DND-41 (cell line): ENCODE measurements around the gene TAF5L.

Source experiments
- ATAC-seq: fragments of 200-7000 bp; cut with Tn5 transposase; 3 replicates; pipeline ENCODE4 v1.9.1; 2021; ENCODE audit warnings: low read depth; ENCODE audit not compliant: insufficient read depth
- DNase-seq: peaks from one replicate; pipeline ENCODE4 v3.0.0-alpha.2; 2020
- H2AFZ ChIP-seq: 2 replicates; pipeline ENCODE4 v1.6.0; 2012; ENCODE audit warnings: low read depth, low read length
- H3K27ac ChIP-seq: 2 replicates; pipeline ENCODE4 v1.5.1; 2012; ENCODE audit warnings: low read length, inconsistent platforms
- H3K27me3 ChIP-seq: fragments of 200-600 bp; sonication (generic); 2 replicates; pipeline ENCODE4 v1.6.0; 2012; ENCODE audit warnings: low read length, mild to moderate bottlenecking, inconsistent platforms; ENCODE audit not compliant: insufficient read depth, poor library complexity
- H3K36me3 ChIP-seq: 2 replicates; pipeline ENCODE4 v1.5.1; 2012; ENCODE audit warnings: low read length, inconsistent platforms; ENCODE audit not compliant: insufficient read depth
- H3K4me1 ChIP-seq: 2 replicates; pipeline ENCODE4 v1.5.1; 2012; ENCODE audit warnings: mild to moderate bottlenecking, low read length; ENCODE audit not compliant: insufficient read depth
- H3K4me2 ChIP-seq: 2 replicates; pipeline ENCODE4 v1.6.0; 2012; ENCODE audit warnings: mild to moderate bottlenecking, moderate library complexity, low read length, inconsistent platforms; ENCODE audit not compliant: insufficient read depth
- H3K4me3 ChIP-seq, 2 experiments: fragments of 200-600 bp in 1 of 2; shearing (Covaris generic) in 1 of 2; 2 replicates each; pipeline ENCODE4 v1.5.1; 2012 to 2016; ENCODE audit warnings: inconsistent platforms in 2 of 2, low read length in 2 of 2, mild to moderate bottlenecking in 2 of 2, low read depth in 1 of 2, moderate library complexity in 1 of 2
- H3K79me2 ChIP-seq: 2 replicates; pipeline ENCODE4 v1.6.0; 2012; ENCODE audit warnings: low read length, inconsistent platforms; ENCODE audit not compliant: insufficient read depth
- H3K9ac ChIP-seq: 2 replicates; pipeline ENCODE4 v1.6.0; 2012; ENCODE audit warnings: low read depth, mild to moderate bottlenecking, inconsistent platforms, low read length, moderate library complexity
- H3K9me3 ChIP-seq: 2 replicates; pipeline ENCODE4 v1.5.1; 2012; ENCODE audit warnings: low read length, moderate library complexity, mild to moderate bottlenecking, inconsistent platforms; ENCODE audit not compliant: insufficient read depth, severe bottlenecking
- H4K20me1 ChIP-seq: 2 replicates; pipeline ENCODE4 v1.6.0; 2012; ENCODE audit warnings: low read length; ENCODE audit not compliant: insufficient read depth
- EZH2 ChIP-seq: IDR thresholded peaks from 3 replicates; pipeline ENCODE4 v1.6.1; 2012; ENCODE audit warnings: borderline replicate concordance, low read depth, mild to moderate bottlenecking, moderate library complexity, low read length, inconsistent platforms; ENCODE audit not compliant: severe bottlenecking
- TF ChIP-seq, protein P1 (sequence below): IDR thresholded peaks from 2 replicates; pipeline ENCODE4 v1.5.1; 2012; ENCODE audit warnings: borderline replicate concordance, low read length, moderate library complexity, mild to moderate bottlenecking; ENCODE audit not compliant: poor library complexity, severe bottlenecking; ENCODE audit errors: extremely low read depth

TAF5L gene

DNA sequence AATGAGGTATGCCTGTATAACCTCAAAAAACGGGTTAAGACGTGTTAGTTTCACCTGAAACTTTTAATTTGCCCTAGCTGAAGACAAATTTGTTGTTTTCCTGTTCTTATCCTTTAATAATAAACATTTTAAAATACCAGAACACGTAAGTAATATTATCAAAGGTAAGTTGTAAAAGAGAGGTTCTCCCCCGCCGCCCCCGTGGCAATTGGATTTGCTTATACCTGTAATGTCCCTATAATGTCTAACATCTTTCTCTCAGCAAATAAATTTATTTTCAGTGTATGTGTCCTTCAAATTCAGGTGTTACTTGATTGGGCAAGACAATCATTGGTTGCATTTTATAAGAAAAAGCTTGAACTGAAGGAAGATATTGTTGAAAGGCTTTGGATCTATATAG, 6.0 kb upstream of the TAF5L start:
- TF ChIP-seq, protein P1, sequence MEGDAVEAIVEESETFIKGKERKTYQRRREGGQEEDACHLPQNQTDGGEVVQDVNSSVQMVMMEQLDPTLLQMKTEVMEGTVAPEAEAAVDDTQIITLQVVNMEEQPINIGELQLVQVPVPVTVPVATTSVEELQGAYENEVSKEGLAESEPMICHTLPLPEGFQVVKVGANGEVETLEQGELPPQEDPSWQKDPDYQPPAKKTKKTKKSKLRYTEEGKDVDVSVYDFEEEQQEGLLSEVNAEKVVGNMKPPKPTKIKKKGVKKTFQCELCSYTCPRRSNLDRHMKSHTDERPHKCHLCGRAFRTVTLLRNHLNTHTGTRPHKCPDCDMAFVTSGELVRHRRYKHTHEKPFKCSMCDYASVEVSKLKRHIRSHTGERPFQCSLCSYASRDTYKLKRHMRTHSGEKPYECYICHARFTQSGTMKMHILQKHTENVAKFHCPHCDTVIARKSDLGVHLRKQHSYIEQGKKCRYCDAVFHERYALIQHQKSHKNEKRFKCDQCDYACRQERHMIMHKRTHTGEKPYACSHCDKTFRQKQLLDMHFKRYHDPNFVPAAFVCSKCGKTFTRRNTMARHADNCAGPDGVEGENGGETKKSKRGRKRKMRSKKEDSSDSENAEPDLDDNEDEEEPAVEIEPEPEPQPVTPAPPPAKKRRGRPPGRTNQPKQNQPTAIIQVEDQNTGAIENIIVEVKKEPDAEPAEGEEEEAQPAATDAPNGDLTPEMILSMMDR, result no peak
- no peak for TF ChIP-seq EZH2
- peaks cover 97% of the 10 kb centered on the region for H3K79me2 ChIP-seq
- no peak overlapping the region for H3K27ac ChIP-seq
- H3K4me2 ChIP-seq, result no peak overlapping the region
- no peaks in the 10 kb centered on the region for H3K27me3 ChIP-seq
- H3K9ac ChIP-seq, result no peak overlapping the region
- H4K20me1 ChIP-seq, result peaks cover 28% of the 10 kb centered on the region; the same call in 1 of the 2 replicates
- no peaks in the 10 kb centered on the region for H3K9me3 ChIP-seq
- peaks cover 69% of the 10 kb centered on the region for H3K36me3 ChIP-seq
- peaks cover 22% of the 10 kb centered on the region for H3K4me1 ChIP-seq
- DNase-seq (no peak), ATAC-seq (no peak)
- no peak overlapping the region for H3K4me3 ChIP-seq
- no peak overlapping the region for H2AFZ ChIP-seq

DNA sequence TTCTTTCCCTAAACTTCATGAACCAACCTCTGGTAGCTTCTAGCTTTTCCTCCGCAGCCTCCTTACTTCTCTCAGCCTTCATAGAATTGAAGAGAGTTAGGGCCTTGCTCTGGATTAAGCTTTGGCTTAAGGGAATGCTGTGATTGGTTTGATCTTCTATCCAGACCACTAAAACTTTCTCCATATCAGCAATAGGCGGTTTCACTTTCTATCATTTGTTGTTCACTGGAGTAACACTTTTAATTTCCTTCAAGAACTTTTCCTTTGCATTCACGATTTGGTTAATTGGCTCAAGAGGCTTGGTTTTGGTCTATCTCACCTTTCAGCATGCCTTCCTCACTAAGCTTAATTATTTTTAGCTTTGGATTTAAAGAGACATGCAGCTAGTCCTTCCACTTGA, 5.2 kb upstream of the TAF5L start:
- Histone ChIP-seq H3K4me2 (no peak overlapping the region), H2AFZ (no peak overlapping the region), H3K27me3 (no peaks in the 10 kb centered on the region), H3K36me3 (peaks cover 61% of the 10 kb centered on the region), H4K20me1 (peaks cover 24% of the 10 kb centered on the region; the same call in 1 of the 2 replicates), H3K27ac (no peak overlapping the region), H3K4me1 (peaks cover 24% of the 10 kb centered on the region), H3K9ac (no peak overlapping the region), H3K4me3 (no peak overlapping the region), H3K79me2 (peaks cover 97% of the 10 kb centered on the region), H3K9me3 (no peaks in the 10 kb centered on the region)
- DNase-seq (no peak), ATAC-seq (no peak)
- TF ChIP-seq, protein P1, result no peak
- TF ChIP-seq EZH2, result no peak

DNA sequence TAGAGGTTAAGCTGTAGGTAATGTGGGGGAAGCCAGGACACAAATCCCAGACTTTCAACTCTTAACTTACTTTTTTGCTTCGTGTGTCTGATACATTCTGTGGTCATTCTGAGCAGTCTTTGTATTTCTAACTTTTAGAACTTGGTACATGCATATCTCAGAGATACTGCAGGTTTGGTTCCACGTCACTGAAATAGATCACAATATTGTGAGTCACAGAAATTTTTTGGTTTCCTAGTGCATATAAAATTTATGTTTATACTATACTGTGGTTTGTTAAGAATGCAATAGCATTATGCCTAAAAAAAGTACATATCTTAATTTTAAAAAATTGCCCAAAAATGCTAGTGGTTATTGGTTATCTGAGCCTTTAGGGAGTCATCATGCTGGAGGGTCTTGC, 3.3 kb upstream of the TAF5L start:
- H3K4me2 ChIP-seq, result peak overlapping the region; percentile 36; the same call in 1 of the 2 replicates
- peaks cover 33% of the 10 kb centered on the region for H3K4me1 ChIP-seq
- H3K9me3 ChIP-seq, result no peaks in the 10 kb centered on the region
- no peak overlapping the region for H3K9ac ChIP-seq
- H3K79me2 ChIP-seq, result peaks cover 93% of the 10 kb centered on the region
- H3K27ac ChIP-seq, result no peak overlapping the region
- H3K4me3 ChIP-seq, result no peak overlapping the region
- H4K20me1 ChIP-seq, result peaks cover 23% of the 10 kb centered on the region; the same call in 1 of the 2 replicates
- peaks cover 42% of the 10 kb centered on the region for H3K36me3 ChIP-seq
- no peak for DNase-seq
- no peaks in the 10 kb centered on the region for H3K27me3 ChIP-seq
- no peak overlapping the region for H2AFZ ChIP-seq
- ATAC-seq, result no peak
- TF ChIP-seq EZH2, result no peak
- TF ChIP-seq, protein P1, result no peak
